ENCODE results near the gene TAF15. TPM values are rescaled to one million over a fixed set of nuclear protein-coding genes. Genes with fewer than 3 reads are reported as not detected.

TAF15 gene
- total RNA-seq, 1 experiment from 2014 or later = 60.6 TPM

GRCh38 chr17:35774499-35774898, 34.8 kb upstream of the TAF15 start:
- peak in 1 of 2 experiments; percentile 31 for DNase-seq
- H3K4me1 ChIP-seq = peaks cover 28% of the 10 kb centered on the region
- H3K9me3 ChIP-seq (replicated peaks) = no peaks in the 10 kb centered on the region
- no peak overlapping the region for H3K4me3 ChIP-seq
- no peak overlapping the region for H3K27ac ChIP-seq
- H3K27me3 ChIP-seq = peaks cover 37% of the 10 kb centered on the region
- H3K36me3 ChIP-seq = no peaks in the 10 kb centered on the region

GRCh38 chr17:35775039-35775438, 34.2 kb upstream of the TAF15 start:
- H3K9me3 ChIP-seq (replicated peaks) = no peaks in the 10 kb centered on the region

GRCh38 chr17:35775583-35775982, 33.7 kb upstream of the TAF15 start:
- H3K27ac ChIP-seq = no peak overlapping the region
- H3K27me3 ChIP-seq = peaks cover 44% of the 10 kb centered on the region
- no peaks in the 10 kb centered on the region for H3K36me3 ChIP-seq
- DNase-seq = no peak
- peaks cover 28% of the 10 kb centered on the region for H3K4me1 ChIP-seq
- H3K9me3 ChIP-seq (replicated peaks) = no peaks in the 10 kb centered on the region
- H3K4me3 ChIP-seq = no peak overlapping the region

More at GRCh38 chr17:35775039-35775438, 34.2 kb upstream of the TAF15 start:
- Histone ChIP-seq H3K4me3 (no peak overlapping the region), H3K36me3 (no peaks in the 10 kb centered on the region), H3K27me3 (peaks cover 42% of the 10 kb centered on the region), H3K27ac (no peak overlapping the region), H3K4me1 (peaks cover 28% of the 10 kb centered on the region)
- DNase-seq = no peak

- DNase-seq = no peak
- Histone ChIP-seq H3K27ac (no peak overlapping the region), H3K36me3 (no peaks in the 10 kb centered on the region; the same call in 1 of the 2 replicates)
Observed at GRCh38 chr17:35778641-35779196, 30.6 kb upstream of the TAF15 start.

GRCh38 chr17:35780950-35781349, 28.3 kb upstream of the TAF15 start:
- Histone ChIP-seq H3K36me3 (no peaks in the 10 kb centered on the region; the same call in 1 of the 2 replicates), H3K27ac (no peak overlapping the region), H3K4me3 (no peak overlapping the region), H3K27me3 (peaks cover 47% of the 10 kb centered on the region), H3K9me3 (replicated peaks) (no peaks in the 10 kb centered on the region), H3K4me1 (peaks cover 15% of the 10 kb centered on the region)
- no peak for DNase-seq

More at GRCh38 chr17:35778641-35779196, 30.6 kb upstream of the TAF15 start:
- peaks cover 56% of the 10 kb centered on the region for H3K27me3 ChIP-seq
- H3K9me3 ChIP-seq (replicated peaks) = no peaks in the 10 kb centered on the region
- no peak overlapping the region for H3K4me3 ChIP-seq
- peaks cover 24% of the 10 kb centered on the region for H3K4me1 ChIP-seq

GRCh38 chr17:35784895-35785294, 24.4 kb upstream of the TAF15 start:
- no peak overlapping the region for H3K4me3 ChIP-seq
- H3K36me3 ChIP-seq = no peaks in the 10 kb centered on the region; the same call in 1 of the 2 replicates
- no peaks in the 10 kb centered on the region for H3K4me1 ChIP-seq
- H3K9me3 ChIP-seq (replicated peaks) = no peaks in the 10 kb centered on the region
- no peak overlapping the region for H3K27ac ChIP-seq
- peaks cover 17% of the 10 kb centered on the region for H3K27me3 ChIP-seq
- no peak for DNase-seq

- Histone ChIP-seq H3K4me3 (no peak overlapping the region), H3K27ac (no peak overlapping the region), H3K4me1 (no peaks in the 10 kb centered on the region), H3K27me3 (peaks cover 10% of the 10 kb centered on the region), H3K9me3 (replicated peaks) (no peaks in the 10 kb centered on the region), H3K36me3 (no peaks in the 10 kb centered on the region; the same call in 1 of the 2 replicates)
- no peak for DNase-seq
Observed at GRCh38 chr17:35786941-35787432, 22.3 kb upstream of the TAF15 start.

- no peak overlapping the region for H3K4me3 ChIP-seq
- DNase-seq = no peak
- H3K36me3 ChIP-seq = no peaks in the 10 kb centered on the region
- H3K4me1 ChIP-seq = no peaks in the 10 kb centered on the region
- no peak overlapping the region for H3K27ac ChIP-seq
- peaks cover 10% of the 10 kb centered on the region for H3K27me3 ChIP-seq
- H3K9me3 ChIP-seq (replicated peaks) = no peaks in the 10 kb centered on the region
Observed at GRCh38 chr17:35788477-35789368, 20.6 kb upstream of the TAF15 start.

GRCh38 chr17:35790841-35791240, 18.4 kb upstream of the TAF15 start:
- H3K27ac ChIP-seq = no peak overlapping the region
- H3K4me3 ChIP-seq = no peak overlapping the region
- H3K9me3 ChIP-seq (replicated peaks) = no peaks in the 10 kb centered on the region
- DNase-seq = no peak
- H3K27me3 ChIP-seq = peaks cover 24% of the 10 kb centered on the region
- no peaks in the 10 kb centered on the region for H3K4me1 ChIP-seq
- no peaks in the 10 kb centered on the region for H3K36me3 ChIP-seq

GRCh38 chr17:35791681-35792350, 17.5 kb upstream of the TAF15 start:
- Histone ChIP-seq H3K27me3 (peaks cover 32% of the 10 kb centered on the region), H3K4me3 (no peak overlapping the region), H3K9me3 (replicated peaks) (no peaks in the 10 kb centered on the region), H3K4me1 (no peaks in the 10 kb centered on the region), H3K27ac (no peak overlapping the region), H3K36me3 (no peaks in the 10 kb centered on the region)
- no peak for DNase-seq

- Histone ChIP-seq H3K9me3 (replicated peaks) (no peaks in the 10 kb centered on the region), H3K27me3 (peaks cover 43% of the 10 kb centered on the region), H3K36me3 (no peaks in the 10 kb centered on the region), H3K4me3 (no peak overlapping the region), H3K4me1 (no peaks in the 10 kb centered on the region), H3K27ac (no peak overlapping the region)
- no peak for DNase-seq
Observed at GRCh38 chr17:35793257-35793656, 16.0 kb upstream of the TAF15 start.

GRCh38 chr17:35795007-35795870, 14.0 kb upstream of the TAF15 start, which contains the start of gene MMP28:
TSS of gene MMP28 (minus strand) at chr17:35795641. CDS start at chr17:35795377, 264 bp downstream.
- no peak for DNase-seq

GRCh38 chr17:35795871-35796265, 13.4 kb upstream of the TAF15 start:
- DNase-seq = no peak
- Histone ChIP-seq H3K36me3 (no peaks in the 10 kb centered on the region), H3K27ac (no peak overlapping the region), H3K9me3 (replicated peaks) (no peaks in the 10 kb centered on the region), H3K4me3 (peak overlapping the region; percentile 44; the same call in 1 of the 2 replicates), H3K27me3 (peaks cover 56% of the 10 kb centered on the region), H3K4me1 (no peaks in the 10 kb centered on the region)

More at GRCh38 chr17:35795007-35795870, 14.0 kb upstream of the TAF15 start, which contains the start of gene MMP28:
- Histone ChIP-seq H3K36me3 (no peaks in the 10 kb centered on the region), H3K4me3 (peak within 1 kb of the TSS; percentile 44), H3K9me3 (replicated peaks) (no peaks in the 10 kb centered on the region), H3K4me1 (no peaks in the 10 kb centered on the region), H3K27ac (no peak within 1 kb of the TSS), H3K27me3 (peaks cover 49% of the 10 kb centered on the region)

- Histone ChIP-seq H3K27me3 (peaks cover 62% of the 10 kb centered on the region), H3K4me3 (no peak overlapping the region), H3K27ac (no peak overlapping the region), H3K9me3 (replicated peaks) (no peaks in the 10 kb centered on the region), H3K4me1 (no peaks in the 10 kb centered on the region), H3K36me3 (no peaks in the 10 kb centered on the region)
- no peak for DNase-seq
Observed at GRCh38 chr17:35796942-35797341, 12.3 kb upstream of the TAF15 start.
